Gastrocnemius medialis (tissue), 4 donors: ENCODE data around the gene F5.

Experiments used
- CTCF ChIP-seq, 5 experiments: fragments of 450-650 bp in 3 of 5; fragments of 200-600 bp in 2 of 5; sonication (generic) in 2 of 5; IDR thresholded peaks in 4 of 5; conservative IDR thresholded peaks in 1 of 5; 1 replicate in 4 of 5; 2 replicates in 1 of 5; pipeline ENCODE4 v1.5.1; 2016 to 2019; ENCODE audit warnings: antibody characterized with exemption in 5 of 5, mild to moderate bottlenecking in 3 of 5, moderate library complexity in 3 of 5
- POLR2A ChIP-seq, 2 donors: fragments of 450-650 bp; IDR thresholded peaks; one replicate each; pipeline ENCODE4 v1.6.1; 2017; ENCODE audit warnings: antibody characterized with exemption in 2 of 2, mild to moderate bottlenecking in 2 of 2, moderate library complexity in 2 of 2

- TF ChIP-seq CTCF (IDR thresholded peaks at IDR 0.05 in 4 of 5, conservative IDR thresholded peaks at IDR 0.05 in 1 of 5) (no peak), POLR2A (IDR thresholded peaks at IDR 0.05) (no peak)
These were observed 71.6 kb downstream of the F5 start for GRCh38 chr1:169514566-169515270.
